Stimulated activated naive CD8-positive, alpha-beta T cell treated with anti-CD3 and anti-CD28 coated beads, Interleukin-15, amount 100 ng/mL, for 72 hours (primary cell): ENCODE results near the gene HOXD10.

Source experiments
- ATAC-seq: fragments of 150-1000 bp; cut with Tn5 transposase; 2 replicates; pipeline ENCODE4 v1.10.0; 2021; ENCODE audit warnings: mild to moderate bottlenecking, moderate library complexity
- DNase-seq, 2 donors: peaks; one replicate each; pipeline ENCODE4 v3.0.0; 2021 to 2022
- H3K27ac Mint-ChIP-seq, 2 donors: one replicate each; pipeline ENCODE4 v1.8.0; 2022; ENCODE audit warnings: mild to moderate bottlenecking in 2 of 2, mixed read lengths in 2 of 2, moderate library complexity in 2 of 2
- H3K27me3 Mint-ChIP-seq: one replicate; pipeline ENCODE4 v1.8.0; 2022; ENCODE audit warnings: mixed read lengths
- H3K4me1 Mint-ChIP-seq: one replicate; pipeline ENCODE4 v1.8.0; 2022; ENCODE audit warnings: mild to moderate bottlenecking, mixed read lengths
- H3K4me3 Mint-ChIP-seq, 2 donors: one replicate each; pipeline ENCODE4 v1.8.0; 2022; ENCODE audit warnings: mild to moderate bottlenecking in 2 of 2, mixed read lengths in 2 of 2, moderate library complexity in 1 of 2
- H3K9me3 Mint-ChIP-seq, 2 donors: one replicate each; pipeline ENCODE4 v1.8.0; 2022; ENCODE audit warnings: mixed read lengths in 2 of 2

HOXD10 gene

DNA sequence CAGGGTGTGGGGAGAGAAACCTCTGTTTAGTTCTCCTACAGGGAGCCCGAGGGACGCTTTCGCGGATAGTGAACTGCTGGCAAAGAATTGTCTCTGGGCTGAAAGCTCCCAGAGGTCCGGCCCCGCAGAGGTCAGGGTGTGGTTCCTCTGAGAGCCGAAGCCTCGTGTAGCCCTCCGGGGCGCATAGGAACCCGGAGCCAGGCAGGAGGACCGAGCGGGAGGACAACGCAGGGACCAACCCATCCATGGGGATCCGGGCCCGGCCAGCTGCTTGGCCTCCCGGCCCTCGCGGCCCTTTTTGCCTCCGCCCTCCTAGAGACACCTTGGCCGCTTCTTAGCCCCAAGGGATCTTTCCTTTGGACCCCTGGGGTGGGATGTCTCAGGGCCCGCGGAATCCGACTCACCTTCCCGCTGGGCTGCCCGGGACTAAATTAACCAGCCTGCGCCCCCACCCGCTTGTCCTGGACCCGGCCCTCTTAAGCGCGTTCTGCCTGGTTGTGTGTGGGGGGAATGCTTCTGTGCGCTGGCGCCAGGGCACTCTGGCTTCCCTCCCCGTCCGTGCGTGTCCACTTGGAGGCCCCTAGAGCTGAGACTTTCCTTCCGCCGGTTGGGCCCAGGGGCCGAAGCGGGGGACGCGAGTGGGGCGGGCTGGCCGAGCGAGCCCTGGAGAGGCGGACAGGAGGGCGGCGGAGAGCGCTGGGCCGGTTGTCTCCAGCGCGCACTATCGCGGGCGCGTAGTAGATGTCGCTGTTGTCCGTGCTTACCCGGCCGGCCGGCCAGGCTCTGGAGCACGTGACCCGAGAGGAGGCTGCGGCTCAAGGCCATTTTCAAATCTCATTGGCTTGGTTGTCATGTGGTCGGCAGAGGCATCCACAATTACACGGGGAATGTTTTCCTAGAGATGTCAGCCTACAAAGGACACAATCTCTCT is at the start of gene HOXD10:
TSS of gene HOXD10 (plus strand) at position 896 of the 931 bp plus-strand sequence. CDS start 56 bp downstream, outside the sequence.
- DNase-seq (no peak), ATAC-seq (no peak)
- no peak within 1 kb of the TSS for H3K4me3 Mint-ChIP-seq
- H3K27ac Mint-ChIP-seq = peak within 1 kb of the TSS in 1 of 2 donors; percentile 63
- H3K4me1 Mint-ChIP-seq = peaks cover 18% of the 10 kb centered on the region
- peaks cover 97% of the 10 kb centered on the region for H3K27me3 Mint-ChIP-seq
- peaks cover 8 to 11% of the 10 kb centered on the region in 2 donors for H3K9me3 Mint-ChIP-seq

DNA sequence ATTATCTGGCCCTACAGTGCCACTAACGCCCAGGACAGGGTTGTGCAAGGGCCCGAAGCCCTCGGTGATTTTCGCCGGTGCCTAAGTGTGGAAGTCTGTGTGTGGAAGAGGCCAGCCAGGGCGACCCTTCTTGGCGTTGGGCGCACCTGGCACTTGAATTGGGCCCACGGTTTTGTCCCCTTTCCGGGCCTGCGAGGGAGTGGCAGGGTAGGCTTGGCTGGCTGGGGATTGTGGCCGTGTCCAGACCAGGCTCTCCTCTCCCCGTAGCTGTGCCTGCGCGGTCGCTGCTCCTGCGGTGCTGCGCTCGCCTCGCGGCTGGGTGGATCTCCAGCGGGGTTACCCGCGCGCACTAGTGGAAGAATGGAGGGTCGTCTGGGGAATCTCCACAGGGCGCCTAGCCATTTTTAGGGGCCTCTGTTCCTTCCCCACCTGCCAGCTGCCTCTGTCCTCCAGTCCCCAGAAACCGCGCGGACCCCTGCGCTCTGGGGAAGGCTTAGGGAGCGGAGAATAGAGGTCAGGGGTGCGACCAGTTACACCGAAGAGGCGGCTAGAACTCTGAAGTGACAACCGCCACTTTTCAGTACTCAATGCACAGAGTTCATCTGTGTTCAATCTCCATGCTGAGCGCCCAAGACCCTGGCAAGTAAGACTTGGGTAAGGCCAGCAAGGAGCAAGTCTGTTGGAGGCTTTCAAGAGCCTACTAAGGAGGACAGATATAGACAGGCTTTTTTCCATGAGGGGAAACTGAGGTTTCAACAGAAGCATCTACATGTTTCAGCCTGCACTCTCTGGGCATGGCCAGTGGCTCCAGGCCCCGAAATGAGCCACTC is 48.8 kb upstream of the HOXD10 start:
- no peak for ATAC-seq
- DNase-seq = no peak
- Mint-ChIP-seq H3K27me3 (peaks cover 84% of the 10 kb centered on the region), H3K27ac (peak overlapping the region in 1 of 2 donors; percentile 68), H3K4me1 (peaks cover 29% of the 10 kb centered on the region), H3K4me3 (peak overlapping the region; percentile 40 to 50), H3K9me3 (no peaks in the 10 kb centered on the region)

DNA sequence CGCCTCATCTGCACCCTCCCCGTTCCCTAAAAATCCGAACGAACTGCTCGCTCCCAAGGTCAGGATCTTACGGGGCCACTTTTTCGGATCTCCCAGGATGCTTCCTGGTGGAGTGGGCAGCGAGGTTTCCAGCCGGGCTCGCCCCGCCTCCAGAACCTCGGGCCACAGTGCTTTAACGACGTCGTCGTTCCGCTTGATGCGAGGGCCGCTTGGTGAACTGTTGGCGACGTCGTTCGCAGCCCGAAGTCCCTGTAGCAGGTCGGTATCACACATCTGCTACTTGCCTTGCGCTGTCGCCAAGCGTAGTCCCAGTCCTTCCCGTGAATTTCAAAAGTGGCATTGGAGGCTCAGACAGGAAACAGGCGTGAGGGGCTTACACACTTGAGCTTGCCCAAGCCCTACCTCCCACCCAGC is 48.2 kb upstream of the HOXD10 start:
- ATAC-seq (no peak), DNase-seq (no peak)
- Mint-ChIP-seq H3K4me3 (peak overlapping the region in 1 of 2 donors; percentile 8), H3K27me3 (peaks cover 88% of the 10 kb centered on the region), H3K27ac (no peak overlapping the region), H3K9me3 (no peaks in the 10 kb centered on the region), H3K4me1 (peaks cover 29% of the 10 kb centered on the region)

DNA sequence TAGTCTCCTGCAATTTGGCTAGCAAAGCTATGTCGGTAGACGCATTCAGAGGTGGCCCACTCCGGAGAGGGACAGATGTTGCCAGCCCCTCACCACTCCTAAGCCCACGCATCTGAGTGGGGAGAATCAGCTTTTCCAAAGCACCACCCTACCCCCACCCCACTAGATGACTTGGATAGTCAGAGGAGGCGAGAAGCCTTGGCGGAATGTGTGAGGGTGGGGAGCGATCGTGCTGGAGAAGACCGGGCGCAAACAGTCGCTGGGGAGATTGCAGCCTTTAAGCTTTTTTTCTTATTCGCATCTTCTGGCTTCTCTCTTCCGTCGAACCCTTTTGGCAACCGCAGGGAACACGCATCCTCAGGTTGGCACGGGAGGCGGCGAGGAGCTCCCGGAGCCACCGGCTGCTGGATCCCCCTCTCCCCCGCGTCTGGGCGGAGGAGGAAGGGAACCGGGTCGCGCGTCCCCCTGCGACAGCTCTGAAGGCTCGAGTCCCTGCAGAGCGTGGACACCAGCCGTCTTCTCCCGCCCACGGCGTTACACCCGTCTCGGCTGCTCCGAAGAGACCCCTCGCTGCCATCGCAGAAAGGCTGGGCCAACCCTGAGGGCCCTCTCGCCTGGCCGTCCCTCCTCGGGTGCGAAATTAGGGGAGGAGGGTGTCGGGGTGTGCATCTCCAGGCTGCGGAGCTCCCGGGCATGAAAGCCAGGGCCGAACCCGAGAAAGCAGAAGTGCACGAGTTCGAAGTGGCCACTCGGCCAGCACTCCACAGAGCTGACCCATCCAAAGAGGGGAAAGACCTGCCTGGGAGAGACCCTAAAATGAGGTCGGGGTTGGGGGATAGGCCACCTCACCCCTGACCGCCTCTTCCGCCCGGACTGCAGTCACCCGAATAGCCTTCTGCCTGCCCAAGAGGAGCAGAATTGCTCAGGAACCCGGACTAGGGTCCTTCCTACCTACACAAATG is 45.0 kb upstream of the HOXD10 start:
- Mint-ChIP-seq H3K4me1 (peaks cover 29% of the 10 kb centered on the region), H3K4me3 (no peak overlapping the region), H3K9me3 (peaks cover 3 to 12% of the 10 kb centered on the region in 2 donors), H3K27me3 (peaks cover 100% of the 10 kb centered on the region), H3K27ac (no peak overlapping the region)
- ATAC-seq (no peak), DNase-seq (no peak)

DNA sequence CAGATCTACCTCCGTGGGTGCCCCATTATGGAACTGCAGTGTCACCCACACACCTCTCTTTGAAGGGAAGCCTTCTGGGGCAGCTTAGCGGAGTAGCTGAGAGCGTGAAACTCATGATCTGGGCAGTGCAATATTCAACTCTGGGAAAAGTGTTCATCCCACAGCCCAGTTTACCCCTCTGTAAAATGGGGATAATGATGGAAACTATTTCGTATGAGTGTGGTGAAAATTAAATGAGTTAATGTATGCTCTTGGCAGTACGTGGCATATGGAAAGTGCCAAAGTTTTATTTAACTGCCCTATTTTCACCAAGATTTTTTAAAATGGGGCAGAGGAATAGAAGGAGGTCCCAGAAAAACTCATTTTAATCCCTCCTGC is 44.3 kb upstream of the HOXD10 start:
- H3K27ac Mint-ChIP-seq = no peak overlapping the region
- peaks cover 100% of the 10 kb centered on the region for H3K27me3 Mint-ChIP-seq
- DNase-seq (no peak), ATAC-seq (no peak)
- H3K9me3 Mint-ChIP-seq = peaks cover 5 to 15% of the 10 kb centered on the region in 2 donors
- H3K4me3 Mint-ChIP-seq = no peak overlapping the region
- peaks cover 23% of the 10 kb centered on the region for H3K4me1 Mint-ChIP-seq

DNA sequence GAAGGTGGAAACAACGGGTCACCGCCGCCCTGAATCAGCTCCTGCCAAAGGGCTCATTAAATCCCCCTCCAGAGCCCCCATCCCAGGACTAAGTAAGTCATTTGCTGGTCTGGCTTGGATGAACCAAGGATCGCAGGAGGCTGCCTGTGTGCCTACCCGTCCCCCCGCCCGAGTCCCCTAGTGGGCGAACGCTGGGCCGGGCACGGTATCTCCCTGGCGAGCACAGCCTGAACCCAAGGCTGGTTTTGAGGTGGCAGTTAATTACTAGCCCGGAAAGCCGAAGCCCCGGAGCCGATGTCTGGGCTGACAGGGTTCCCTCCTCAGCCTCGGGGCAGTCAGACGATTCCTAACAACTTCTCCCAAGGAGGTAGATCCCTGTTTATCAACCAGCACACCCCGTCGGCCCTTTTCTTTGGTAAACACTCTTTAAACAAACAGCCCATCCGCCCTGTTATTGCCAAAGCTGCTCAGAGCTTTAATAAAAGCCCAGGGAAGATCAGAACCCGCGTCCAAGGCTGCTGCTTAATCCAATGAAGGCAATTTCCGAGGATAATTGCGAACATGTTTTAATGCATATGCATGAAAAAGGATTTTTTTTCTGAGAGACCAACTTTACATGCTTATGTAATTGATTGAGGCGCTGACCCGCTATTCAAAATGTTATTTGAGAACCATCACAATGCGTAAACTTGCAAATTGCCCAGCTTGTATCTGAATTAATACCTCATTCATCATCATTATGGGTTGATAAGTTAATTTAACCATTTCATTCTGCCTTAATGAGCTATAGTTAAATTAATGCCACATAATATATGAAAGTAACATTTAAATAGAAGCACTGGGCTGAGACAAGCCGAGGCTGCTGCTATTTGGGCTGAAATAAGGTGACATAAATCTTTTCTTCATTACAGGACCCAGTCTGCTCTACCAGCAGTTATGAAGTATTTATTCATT is 43.4 kb upstream of the HOXD10 start:
- Mint-ChIP-seq H3K27me3 (peaks cover 94% of the 10 kb centered on the region), H3K4me3 (no peak overlapping the region), H3K27ac (no peak overlapping the region), H3K4me1 (peaks cover 17% of the 10 kb centered on the region), H3K9me3 (peaks cover 5 to 15% of the 10 kb centered on the region in 2 donors)
- DNase-seq (no peak), ATAC-seq (no peak)

DNA sequence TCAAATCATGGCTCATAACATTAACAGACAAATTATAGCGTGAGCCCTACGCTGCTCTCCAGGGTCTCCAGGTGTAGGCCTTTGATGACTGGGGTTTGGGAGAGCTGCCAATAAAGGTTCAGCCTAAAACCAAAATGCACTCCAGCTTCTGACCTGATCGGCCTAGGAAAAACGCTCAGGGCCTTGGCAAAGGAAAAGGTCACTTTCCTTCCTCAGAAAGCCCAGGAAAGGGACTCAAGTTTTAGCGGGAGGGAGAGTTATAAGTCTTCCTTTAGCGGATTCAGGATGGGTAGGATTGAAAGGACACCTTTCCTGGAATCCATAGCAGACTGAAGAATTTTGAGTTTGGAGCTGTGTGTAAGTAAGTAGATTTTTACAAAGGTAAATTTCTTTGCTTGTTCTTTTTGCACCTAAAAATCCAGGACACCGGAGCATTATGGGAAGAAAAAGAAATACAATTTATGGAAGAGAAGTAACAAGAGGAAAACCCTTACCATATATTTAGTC is 41.6 kb upstream of the HOXD10 start:
- no peak for DNase-seq
- no peak overlapping the region for H3K4me3 Mint-ChIP-seq

DNA sequence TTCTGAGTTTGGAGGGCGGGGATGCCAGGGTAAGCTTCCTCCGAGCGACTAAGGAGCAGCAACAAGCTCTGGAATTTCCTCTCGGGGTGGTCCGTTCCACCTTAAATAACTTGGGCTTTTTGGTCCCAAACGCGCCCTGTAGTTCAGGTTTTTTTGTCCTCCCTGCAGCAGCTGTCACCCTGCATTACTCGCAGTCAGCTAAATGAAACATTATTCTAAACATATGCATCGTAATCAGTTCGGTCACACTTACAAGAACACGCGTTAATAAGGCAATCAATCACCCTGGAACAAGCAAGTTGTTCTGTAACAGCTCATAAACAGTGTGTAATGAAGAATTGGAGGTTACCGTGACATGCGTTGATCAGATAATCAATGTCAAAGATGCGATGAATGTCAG is 41.1 kb upstream of the HOXD10 start:
- ATAC-seq (no peak), DNase-seq (no peak)
- H3K27me3 Mint-ChIP-seq = peaks cover 92% of the 10 kb centered on the region
- peaks cover 25% of the 10 kb centered on the region for H3K4me1 Mint-ChIP-seq
- no peak overlapping the region for H3K4me3 Mint-ChIP-seq
- H3K27ac Mint-ChIP-seq = no peak overlapping the region
- H3K9me3 Mint-ChIP-seq = peaks cover 10 to 31% of the 10 kb centered on the region in 2 donors

More for the DNA sequence above, 41.6 kb upstream of the HOXD10 start:
- H3K27ac Mint-ChIP-seq = no peak overlapping the region
- H3K4me1 Mint-ChIP-seq = peaks cover 24% of the 10 kb centered on the region
- no peak for ATAC-seq
- H3K27me3 Mint-ChIP-seq = peaks cover 94% of the 10 kb centered on the region
- H3K9me3 Mint-ChIP-seq = peaks cover 10 to 31% of the 10 kb centered on the region in 2 donors

DNA sequence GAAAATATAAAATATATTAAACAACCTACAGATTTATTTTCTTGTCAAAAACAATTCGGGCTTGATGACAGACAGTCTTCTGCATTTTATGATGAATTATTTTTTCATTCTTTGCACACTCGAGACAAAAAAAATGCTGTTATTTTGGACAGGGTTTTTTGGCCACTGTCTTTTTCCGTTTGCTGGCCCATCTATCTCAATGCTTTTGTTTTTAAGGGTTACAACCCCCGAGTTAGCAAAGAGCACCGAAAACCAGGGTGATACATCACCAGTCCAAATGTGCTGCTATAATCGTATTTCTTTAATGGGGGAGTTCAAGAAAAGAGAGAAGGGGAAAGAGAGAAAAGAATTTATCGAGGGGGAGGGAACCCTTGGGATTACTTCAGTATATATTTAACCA is 40.5 kb upstream of the HOXD10 start:
- Mint-ChIP-seq H3K4me1 (peaks cover 31% of the 10 kb centered on the region), H3K4me3 (no peak overlapping the region), H3K27me3 (peaks cover 92% of the 10 kb centered on the region), H3K9me3 (peaks cover 10 to 34% of the 10 kb centered on the region in 2 donors), H3K27ac (no peak overlapping the region)
- ATAC-seq (no peak), DNase-seq (no peak)

DNA sequence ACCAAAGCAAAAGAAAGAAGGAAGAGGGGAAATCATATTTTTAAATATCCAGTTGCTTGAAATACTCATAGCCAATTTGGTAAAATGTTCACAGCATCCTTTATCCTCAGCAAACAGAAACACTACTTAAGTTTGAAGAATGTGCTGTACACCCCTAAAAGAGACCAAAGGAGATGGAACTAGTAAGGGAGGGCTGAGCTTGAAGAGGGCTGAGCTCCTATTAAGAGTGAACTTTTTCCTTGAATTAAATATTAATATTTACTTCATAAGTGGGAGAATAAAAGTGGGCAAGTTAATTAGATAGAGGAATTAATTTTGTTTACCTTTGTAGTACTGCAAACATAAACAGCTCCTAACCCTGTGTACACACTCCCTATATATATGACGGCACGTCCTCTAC is 39.8 kb upstream of the HOXD10 start:
- no peak overlapping the region for H3K4me3 Mint-ChIP-seq
- H3K27me3 Mint-ChIP-seq = peaks cover 92% of the 10 kb centered on the region
- peaks cover 27% of the 10 kb centered on the region for H3K4me1 Mint-ChIP-seq
- no peak overlapping the region for H3K27ac Mint-ChIP-seq
- DNase-seq (no peak), ATAC-seq (no peak)
- H3K9me3 Mint-ChIP-seq = peaks cover 10 to 40% of the 10 kb centered on the region in 2 donors

DNA sequence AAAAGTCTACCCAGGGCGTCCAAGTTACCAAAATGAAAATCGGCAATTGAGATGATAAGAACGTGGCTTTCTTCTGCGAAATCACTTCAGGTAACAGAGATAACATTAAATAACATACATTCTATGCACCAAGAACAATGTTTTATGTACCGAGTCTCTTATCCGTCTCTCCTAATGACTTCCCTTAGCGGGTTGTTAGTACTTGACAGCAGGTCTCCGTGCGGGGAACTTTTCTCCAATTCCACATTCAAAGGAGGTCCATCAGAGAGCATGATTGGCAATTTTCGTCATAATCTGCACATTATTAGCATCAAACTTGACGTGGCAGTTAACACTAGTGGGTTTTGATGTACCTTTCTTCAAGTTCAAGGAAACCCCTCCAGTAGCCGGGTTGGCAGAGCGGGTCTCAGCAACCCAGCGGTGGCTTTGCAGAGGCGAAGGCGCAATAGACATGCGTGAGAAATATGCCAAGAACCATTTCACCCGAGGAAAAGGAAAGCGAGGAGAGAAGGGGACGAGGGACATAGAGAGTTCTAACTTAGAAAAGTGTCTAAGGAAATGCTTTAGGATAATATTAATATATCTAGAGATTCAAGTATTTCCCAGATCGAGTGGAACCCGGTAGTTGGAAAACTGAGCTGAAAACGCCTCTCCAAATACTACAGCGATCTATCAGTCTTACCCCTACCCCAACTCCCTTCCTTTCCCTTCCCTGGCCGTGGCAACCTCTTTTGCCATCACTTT is 37.9 kb upstream of the HOXD10 start:
- ATAC-seq (no peak), DNase-seq (no peak)
- Mint-ChIP-seq H3K27ac (peak overlapping the region in 1 of 2 donors; percentile 82), H3K4me3 (no peak overlapping the region), H3K9me3 (peaks cover 13 to 48% of the 10 kb centered on the region in 2 donors), H3K4me1 (peaks cover 36% of the 10 kb centered on the region), H3K27me3 (peaks cover 92% of the 10 kb centered on the region)

DNA sequence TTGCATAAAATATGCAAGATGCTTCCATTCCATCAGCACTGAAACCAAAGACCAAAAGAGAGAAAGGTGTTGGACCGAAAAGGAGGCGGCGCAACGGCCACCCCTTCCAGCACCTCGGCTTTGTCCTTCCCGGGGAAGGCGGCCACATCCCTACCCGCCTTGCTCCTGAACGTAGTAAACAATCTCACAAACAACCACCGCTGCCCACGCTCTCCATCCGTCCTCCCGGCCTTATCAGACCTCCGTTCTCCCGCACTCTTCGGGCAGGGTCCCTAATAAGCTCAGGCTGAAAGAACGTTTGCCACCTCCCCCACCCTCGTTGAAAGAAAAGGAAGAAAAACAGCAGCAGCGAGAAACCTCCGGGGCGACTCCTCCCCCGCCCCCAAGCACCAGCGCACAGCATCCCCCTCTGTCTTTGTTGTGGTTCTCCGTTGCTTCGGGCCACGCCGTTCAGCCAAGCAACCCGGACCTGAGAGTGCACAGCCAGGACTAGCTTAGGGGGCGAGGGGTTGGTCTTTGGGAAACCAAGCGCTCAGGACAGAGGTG is 37.2 kb upstream of the HOXD10 start:
- H3K27me3 Mint-ChIP-seq = peaks cover 92% of the 10 kb centered on the region
- peak overlapping the region in 1 of 2 donors; percentile 82 for H3K27ac Mint-ChIP-seq
- H3K4me1 Mint-ChIP-seq = peaks cover 36% of the 10 kb centered on the region
- H3K4me3 Mint-ChIP-seq = peak overlapping the region; percentile 36 to 81
- DNase-seq (no peak), ATAC-seq (no peak)
- peaks cover 17 to 54% of the 10 kb centered on the region in 2 donors for H3K9me3 Mint-ChIP-seq
